Activated CD4-positive, alpha-beta T cell treated with anti-CD3 and anti-CD28 coated beads, Interleukin-2, amount 10 ng/mL, durations not matched to agents 7 days and 5 days (primary cell): ENCODE data around the gene LBH. TPM values are rescaled to one million over a fixed set of nuclear protein-coding genes. Genes with fewer than 3 reads are reported as not detected.

ENCODE experiments used
- CTCF ChIA-PET: fragments of 350-600 bp; sonication (Branson Sonifier 250); formaldehyde crosslinking; loops from one replicate; lab custom pipeline; 2021; ENCODE audit warnings: antibody characterized with exemption; lab: Charles Lee
- POLR2A ChIA-PET: fragments of 350-600 bp; sonication (Branson Sonifier 250); formaldehyde crosslinking; loops from one replicate; lab custom pipeline; 2021; ENCODE audit warnings: antibody characterized with exemption; lab: Charles Lee
- DNase-seq: peaks from one replicate; pipeline ENCODE4 v3.0.0-alpha.2; 2020
- H3K27ac Mint-ChIP-seq: one replicate; pipeline ENCODE4 v1.8.0; 2021; ENCODE audit warnings: mild to moderate bottlenecking, moderate library complexity, mixed read lengths
- H3K27me3 Mint-ChIP-seq: one replicate; pipeline ENCODE4 v1.8.0; 2021; ENCODE audit warnings: mixed read lengths
- H3K36me3 Mint-ChIP-seq: one replicate; pipeline ENCODE4 v1.8.0; 2021; ENCODE audit warnings: low read depth, mixed read lengths
- H3K4me1 Mint-ChIP-seq: one replicate; pipeline ENCODE4 v1.8.0; 2021; ENCODE audit warnings: mixed read lengths
- H3K4me3 Mint-ChIP-seq: one replicate; pipeline ENCODE4 v1.8.0; 2021; ENCODE audit warnings: mild to moderate bottlenecking, moderate library complexity, mixed read lengths
- H3K9me3 Mint-ChIP-seq: one replicate; pipeline ENCODE4 v1.8.0; 2021; ENCODE audit warnings: mixed read lengths
- total RNA-seq, 2 experiments: library from RNA; stranded (reverse); gene quantifications; one replicate each; pipeline ENCODE4 v1.2.3, GENCODE V29; 2021

LBH gene
- total RNA-seq, 2 experiments from 2014 or later = 136 to 146 TPM

DNA sequence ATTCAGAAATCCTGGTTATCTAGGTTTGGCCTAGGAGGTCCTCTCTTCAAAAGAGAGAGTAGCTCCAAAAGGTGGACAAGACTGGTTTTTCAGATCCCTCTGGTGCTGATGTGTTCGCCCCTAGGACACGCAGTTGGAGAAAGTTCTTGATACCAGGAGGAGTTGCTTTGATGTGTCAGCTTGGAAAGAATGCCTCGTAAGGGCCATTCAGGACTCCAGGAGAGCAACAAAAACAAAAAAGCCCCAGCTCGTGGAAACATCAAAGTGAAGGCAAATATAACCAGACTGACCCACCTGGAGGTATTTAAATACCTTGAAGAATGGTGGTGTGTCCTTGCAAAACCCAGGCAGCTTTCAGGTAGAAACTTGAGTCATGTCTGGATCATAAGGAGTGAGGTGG is 12.5 kb upstream of the LBH start:
- Mint-ChIP-seq H3K9me3 (peaks cover 2% of the 10 kb centered on the region), H3K36me3 (peaks cover 2% of the 10 kb centered on the region), H3K4me1 (peaks cover 23% of the 10 kb centered on the region), H3K4me3 (no peak overlapping the region), H3K27ac (no peak overlapping the region), H3K27me3 (peaks cover 3% of the 10 kb centered on the region)
- POLR2A ChIA-PET = no interaction called here
- DNase-seq = no peak
- CTCF ChIA-PET = interaction anchor here (1.1 to 3.7 kb wide), 3 partner anchors 9 to 493 kb away, joined by 3 to 14 read pairs (median 7); no protein-coding TSS in a partner anchor

- no peaks in the 10 kb centered on the region for H3K36me3 Mint-ChIP-seq
- H3K27ac Mint-ChIP-seq = no peak overlapping the region
- POLR2A ChIA-PET = no interaction called here
- CTCF ChIA-PET = interaction anchor here (0.9 to 3.7 kb wide), 6 partner anchors 10 to 55 kb away, joined by 3 to 14 read pairs (median 6); no protein-coding TSS in a partner anchor
- no peak for DNase-seq
- H3K27me3 Mint-ChIP-seq = no peaks in the 10 kb centered on the region
- no peaks in the 10 kb centered on the region for H3K9me3 Mint-ChIP-seq
- H3K4me1 Mint-ChIP-seq = peaks cover 34% of the 10 kb centered on the region
- H3K4me3 Mint-ChIP-seq = no peak overlapping the region
Measured at GRCh38 chr2:30219886-30220875, 11.2 kb upstream of the LBH start.

- POLR2A ChIA-PET = no interaction called here
- no peaks in the 10 kb centered on the region for H3K9me3 Mint-ChIP-seq
- H3K36me3 Mint-ChIP-seq = no peaks in the 10 kb centered on the region
- CTCF ChIA-PET = interaction anchor here (1.7 to 2.8 kb wide), 4 partner anchors 9 to 490 kb away, joined by 4 to 10 read pairs (median 6); no protein-coding TSS in a partner anchor
- peaks cover 47% of the 10 kb centered on the region for H3K4me1 Mint-ChIP-seq
- H3K27me3 Mint-ChIP-seq = no peaks in the 10 kb centered on the region
- H3K27ac Mint-ChIP-seq = no peak overlapping the region
- H3K4me3 Mint-ChIP-seq = no peak overlapping the region
- DNase-seq = no peak
Measured at GRCh38 chr2:30221531-30221930, 9.8 kb upstream of the LBH start.

DNA sequence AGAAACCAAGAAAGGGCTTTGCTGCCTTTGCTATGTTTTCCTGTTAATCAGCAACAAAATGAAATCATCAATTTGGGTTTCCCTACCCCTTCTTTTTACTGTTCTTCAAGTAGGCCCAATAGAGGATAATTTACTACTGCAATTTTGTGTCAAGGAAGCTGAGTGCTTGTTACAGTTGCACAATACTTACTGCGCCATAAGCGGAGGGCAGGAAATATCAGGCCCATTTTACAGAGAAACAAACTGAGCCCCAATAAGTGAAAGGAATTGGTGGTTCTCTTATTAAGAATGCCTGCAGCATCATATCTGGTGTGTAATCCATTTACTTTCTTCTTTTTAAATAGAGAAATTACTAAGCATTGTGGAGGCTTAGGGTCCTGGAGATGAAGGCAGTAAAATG is 9.3 kb upstream of the LBH start:
- DNase-seq = no peak
- no peak overlapping the region for H3K4me3 Mint-ChIP-seq
- no peaks in the 10 kb centered on the region for H3K9me3 Mint-ChIP-seq
- H3K27me3 Mint-ChIP-seq = no peaks in the 10 kb centered on the region
- H3K27ac Mint-ChIP-seq = no peak overlapping the region
- POLR2A ChIA-PET = no interaction called here
- CTCF ChIA-PET = interaction anchor here (1.3 to 2.8 kb wide), 5 partner anchors 8 to 490 kb away, joined by 3 to 10 read pairs (median 5); no protein-coding TSS in a partner anchor
- no peaks in the 10 kb centered on the region for H3K36me3 Mint-ChIP-seq
- H3K4me1 Mint-ChIP-seq = peaks cover 52% of the 10 kb centered on the region

GRCh38 chr2:30222636-30223360 is 8.5 kb upstream of the LBH start:
- no peaks in the 10 kb centered on the region for H3K27me3 Mint-ChIP-seq
- POLR2A ChIA-PET = no interaction called here
- CTCF ChIA-PET = interaction anchor here (0.7 to 2.8 kb wide), 5 partner anchors 14 to 489 kb away, joined by 3 to 10 read pairs (median 4); no protein-coding TSS in a partner anchor
- no peak for DNase-seq
- no peak overlapping the region for H3K27ac Mint-ChIP-seq
- no peaks in the 10 kb centered on the region for H3K9me3 Mint-ChIP-seq
- H3K4me1 Mint-ChIP-seq = peaks cover 60% of the 10 kb centered on the region
- no peaks in the 10 kb centered on the region for H3K36me3 Mint-ChIP-seq
- H3K4me3 Mint-ChIP-seq = no peak overlapping the region

- H3K4me1 Mint-ChIP-seq = peaks cover 62% of the 10 kb centered on the region
- peak overlapping the region; percentile 100 for H3K27ac Mint-ChIP-seq
- H3K4me3 Mint-ChIP-seq = no peak overlapping the region
- no peaks in the 10 kb centered on the region for H3K9me3 Mint-ChIP-seq
- no peak for DNase-seq
- POLR2A ChIA-PET = no interaction called here
- peaks cover 4% of the 10 kb centered on the region for H3K36me3 Mint-ChIP-seq
- peaks cover 2% of the 10 kb centered on the region for H3K27me3 Mint-ChIP-seq
- CTCF ChIA-PET = interaction anchor here (0.8 to 3.1 kb wide), 5 partner anchors 10 to 490 kb away, joined by 3 to 10 read pairs (median 3); no protein-coding TSS in a partner anchor
Measured at GRCh38 chr2:30223413-30223874, 7.9 kb upstream of the LBH start.

DNA sequence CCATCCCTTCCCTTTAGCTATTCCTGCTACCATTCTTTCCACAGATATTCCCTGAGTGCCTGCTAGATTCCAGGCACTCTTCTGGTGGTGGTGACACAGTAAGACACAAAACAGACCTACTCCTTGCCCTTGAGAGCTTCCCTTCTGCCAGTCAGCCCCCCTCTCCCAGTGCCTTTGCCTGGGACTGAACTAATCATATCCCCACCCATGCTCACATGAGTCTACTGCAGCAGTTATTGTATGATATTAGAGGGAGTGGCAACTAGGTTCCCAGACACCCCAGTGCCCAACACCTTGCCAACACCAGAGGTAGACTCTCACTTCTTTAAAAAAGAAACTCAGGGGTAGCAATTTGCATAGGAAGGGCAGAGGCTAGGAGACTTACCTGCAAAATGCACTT is 7.2 kb upstream of the LBH start:
- Mint-ChIP-seq H3K27ac (peak overlapping the region; percentile 100), H3K4me3 (no peak overlapping the region), H3K27me3 (peaks cover 3% of the 10 kb centered on the region), H3K36me3 (peaks cover 5% of the 10 kb centered on the region), H3K4me1 (peaks cover 63% of the 10 kb centered on the region), H3K9me3 (no peaks in the 10 kb centered on the region)
- ChIA-PET CTCF (interaction anchor here (0.7 to 3.1 kb wide), 7 partner anchors 10 to 489 kb away, joined by 3 to 10 read pairs (median 3); no protein-coding TSS in a partner anchor), POLR2A (no interaction called here)
- no peak for DNase-seq

GRCh38 chr2:30225131-30225762 is 6.1 kb upstream of the LBH start:
- Mint-ChIP-seq H3K36me3 (peaks cover 5% of the 10 kb centered on the region), H3K27ac (peak overlapping the region; percentile 100)

DNA sequence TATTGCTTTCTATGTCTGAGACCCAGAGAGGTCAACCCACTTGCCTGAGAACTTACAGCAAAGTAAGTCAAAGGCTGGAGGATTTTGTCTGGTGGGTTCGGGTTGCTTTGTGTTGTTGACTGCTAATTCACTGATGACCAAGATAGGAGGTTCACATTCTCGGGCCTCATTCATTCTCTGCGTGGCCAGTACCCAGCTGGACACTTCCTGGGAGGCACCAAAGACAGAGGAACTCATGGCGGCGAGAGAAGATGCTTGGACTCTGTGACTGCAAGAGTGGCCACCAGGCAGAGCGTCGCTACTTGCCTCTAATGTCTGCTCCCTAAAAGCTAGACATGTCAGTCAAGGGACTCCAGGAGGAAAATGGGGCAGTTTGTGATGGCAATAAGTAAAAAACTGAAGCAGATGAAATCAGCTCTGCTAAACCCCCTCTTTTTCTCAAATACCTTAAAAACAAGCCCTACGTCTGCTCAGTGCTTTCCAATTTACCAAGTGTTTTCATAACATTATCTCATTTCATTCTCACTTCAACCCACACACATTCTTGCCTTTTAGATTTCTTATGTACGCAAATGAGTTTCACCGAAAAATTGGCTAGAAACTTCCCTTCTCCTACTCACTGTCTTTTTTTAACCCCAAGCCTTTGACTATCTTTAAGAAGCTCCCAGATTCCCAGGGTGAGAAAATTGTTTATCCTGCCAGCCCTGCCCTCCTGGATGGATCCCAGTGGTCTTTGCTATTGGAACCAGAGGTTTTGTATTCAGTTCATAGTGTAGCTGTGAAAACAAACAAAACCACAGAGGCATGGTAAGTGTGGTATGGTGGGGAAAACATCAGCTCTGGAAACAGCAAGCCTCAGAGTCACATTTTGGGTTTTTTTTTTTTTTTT is 4.9 kb upstream of the LBH start:
- peaks cover 71% of the 10 kb centered on the region for H3K4me1 Mint-ChIP-seq
- POLR2A ChIA-PET = no interaction called here
- peak; percentile 39 for DNase-seq
- CTCF ChIA-PET = interaction anchor here (0.6 to 4.2 kb wide), 7 partner anchors 8 to 485 kb away, joined by 3 to 24 read pairs (median 4); no protein-coding TSS in a partner anchor
- H3K36me3 Mint-ChIP-seq = peaks cover 6% of the 10 kb centered on the region
- peak overlapping the region; percentile 95 for H3K4me3 Mint-ChIP-seq
- H3K9me3 Mint-ChIP-seq = no peaks in the 10 kb centered on the region
- H3K27ac Mint-ChIP-seq = peak overlapping the region; percentile 100
- H3K27me3 Mint-ChIP-seq = peaks cover 13% of the 10 kb centered on the region

More at GRCh38 chr2:30225131-30225762, 6.1 kb upstream of the LBH start:
- peak; percentile 66 for DNase-seq
- CTCF ChIA-PET = interaction anchor here (0.6 to 3.1 kb wide), 10 partner anchors 9 to 1842 kb away, joined by 3 to 10 read pairs (median 4); no protein-coding TSS in a partner anchor
- H3K4me3 Mint-ChIP-seq = peak overlapping the region; percentile 95
- peaks cover 67% of the 10 kb centered on the region for H3K4me1 Mint-ChIP-seq
- POLR2A ChIA-PET = interaction anchor here (0.7 kb wide), 1 partner anchor 16 kb away, joined by 3 read pairs; no protein-coding TSS in a partner anchor
- no peaks in the 10 kb centered on the region for H3K9me3 Mint-ChIP-seq
- H3K27me3 Mint-ChIP-seq = peaks cover 6% of the 10 kb centered on the region

DNA sequence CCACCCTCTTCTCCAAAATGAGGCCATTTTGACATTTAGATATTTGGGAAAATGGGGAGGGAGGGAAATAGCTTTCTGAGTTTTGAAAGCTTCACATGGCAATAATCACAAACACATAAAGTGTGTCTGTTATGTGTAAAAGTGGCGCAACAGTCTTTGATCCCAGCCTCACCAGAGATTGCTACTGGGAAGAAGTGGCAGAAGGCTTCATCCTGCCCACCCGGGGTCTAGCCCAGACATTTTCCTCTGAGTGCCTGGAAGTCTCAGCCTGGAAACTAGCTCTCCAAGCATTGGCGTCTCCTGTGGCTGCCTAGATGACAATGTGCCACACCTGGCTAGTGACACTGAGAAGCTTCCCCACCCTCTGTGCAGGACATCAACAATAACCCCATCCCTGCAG is 1.7 kb upstream of the LBH start:
- CTCF ChIA-PET = interaction anchor here (0.9 to 4.2 kb wide), 11 partner anchors 9 to 482 kb away, joined by 3 to 24 read pairs (median 5); no protein-coding TSS in a partner anchor

More for the DNA sequence above, 1.7 kb upstream of the LBH start:
- POLR2A ChIA-PET = interaction anchor here (0.5 kb wide), 1 partner anchor 65 kb away, joined by 4 read pairs; no protein-coding TSS in a partner anchor
- no peaks in the 10 kb centered on the region for H3K9me3 Mint-ChIP-seq
- H3K4me1 Mint-ChIP-seq = peaks cover 55% of the 10 kb centered on the region
- H3K27ac Mint-ChIP-seq = peak overlapping the region; percentile 71
- H3K4me3 Mint-ChIP-seq = peak overlapping the region; percentile 79
- H3K27me3 Mint-ChIP-seq = peaks cover 13% of the 10 kb centered on the region
- H3K36me3 Mint-ChIP-seq = peaks cover 12% of the 10 kb centered on the region
- DNase-seq = no peak
